ENCODE results near the gene HCLS1. TPM values are rescaled to one million over a fixed set of nuclear protein-coding genes. Genes with fewer than 3 reads are reported as not detected.

Gene HCLS1
- total RNA-seq, 1 donor from 2014 or later: 1.6 TPM

- no peak overlapping the region for H3K27ac Mint-ChIP-seq (ENCODE audit: unreplicated experiment)
- Histone ChIP-seq H2AFZ (ENCODE audit: low read depth, low read length) (no peak overlapping the region), H3K27ac (ENCODE audit: low read depth, low read length) (no peak overlapping the region), H3K9me3 (ENCODE audit: insufficient read depth, low read depth, low read length) (no peaks in the 10 kb centered on the region), H3K4me2 (ENCODE audit: low read length) (no peak overlapping the region), H3K36me3 (ENCODE audit: insufficient read depth, low read length) (peaks cover 35% of the 10 kb centered on the region), H3K9ac (ENCODE audit: low read length) (no peak overlapping the region), H3K27me3 (ENCODE audit: insufficient read depth, low read length) (no peaks in the 10 kb centered on the region), H4K20me1 (ENCODE audit: insufficient read depth, low read length) (no peaks in the 10 kb centered on the region), H3K79me2 (ENCODE audit: insufficient read depth, low read length) (no peaks in the 10 kb centered on the region), H3K4me1 (ENCODE audit: insufficient read depth, low read length) (no peaks in the 10 kb centered on the region), H3K4me3 (ENCODE audit: insufficient read depth, low read depth, low read length) (no peak overlapping the region)
- TF ChIP-seq, protein P1, sequence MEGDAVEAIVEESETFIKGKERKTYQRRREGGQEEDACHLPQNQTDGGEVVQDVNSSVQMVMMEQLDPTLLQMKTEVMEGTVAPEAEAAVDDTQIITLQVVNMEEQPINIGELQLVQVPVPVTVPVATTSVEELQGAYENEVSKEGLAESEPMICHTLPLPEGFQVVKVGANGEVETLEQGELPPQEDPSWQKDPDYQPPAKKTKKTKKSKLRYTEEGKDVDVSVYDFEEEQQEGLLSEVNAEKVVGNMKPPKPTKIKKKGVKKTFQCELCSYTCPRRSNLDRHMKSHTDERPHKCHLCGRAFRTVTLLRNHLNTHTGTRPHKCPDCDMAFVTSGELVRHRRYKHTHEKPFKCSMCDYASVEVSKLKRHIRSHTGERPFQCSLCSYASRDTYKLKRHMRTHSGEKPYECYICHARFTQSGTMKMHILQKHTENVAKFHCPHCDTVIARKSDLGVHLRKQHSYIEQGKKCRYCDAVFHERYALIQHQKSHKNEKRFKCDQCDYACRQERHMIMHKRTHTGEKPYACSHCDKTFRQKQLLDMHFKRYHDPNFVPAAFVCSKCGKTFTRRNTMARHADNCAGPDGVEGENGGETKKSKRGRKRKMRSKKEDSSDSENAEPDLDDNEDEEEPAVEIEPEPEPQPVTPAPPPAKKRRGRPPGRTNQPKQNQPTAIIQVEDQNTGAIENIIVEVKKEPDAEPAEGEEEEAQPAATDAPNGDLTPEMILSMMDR (IDR thresholded peaks at IDR 0.05; ENCODE audit: insufficient read depth, low read depth, low read length): no peak
- no peak for TF ChIP-seq EZH2 (IDR thresholded peaks at IDR 0.05; ENCODE audit: insufficient read depth, low read length)
- no peak overlapping the region for H3K4me3 Mint-ChIP-seq (ENCODE audit: unreplicated experiment)
- H3K36me3 Mint-ChIP-seq (ENCODE audit: low read depth, unreplicated experiment): peaks cover 49% of the 10 kb centered on the region
- H3K4me1 Mint-ChIP-seq (ENCODE audit: low read depth, unreplicated experiment): peaks cover 18% of the 10 kb centered on the region
- no peak for FAIRE-seq
- no peaks in the 10 kb centered on the region for H3K9me3 Mint-ChIP-seq (ENCODE audit: unreplicated experiment)
- no peak for DNase-seq (ENCODE audit: low read depth)
- no peaks in the 10 kb centered on the region for H3K27me3 Mint-ChIP-seq (ENCODE audit: low read depth, unreplicated experiment)
Observed at GRCh38 chr3:121662742-121663141, 2.0 kb upstream of the HCLS1 start.

DNA sequence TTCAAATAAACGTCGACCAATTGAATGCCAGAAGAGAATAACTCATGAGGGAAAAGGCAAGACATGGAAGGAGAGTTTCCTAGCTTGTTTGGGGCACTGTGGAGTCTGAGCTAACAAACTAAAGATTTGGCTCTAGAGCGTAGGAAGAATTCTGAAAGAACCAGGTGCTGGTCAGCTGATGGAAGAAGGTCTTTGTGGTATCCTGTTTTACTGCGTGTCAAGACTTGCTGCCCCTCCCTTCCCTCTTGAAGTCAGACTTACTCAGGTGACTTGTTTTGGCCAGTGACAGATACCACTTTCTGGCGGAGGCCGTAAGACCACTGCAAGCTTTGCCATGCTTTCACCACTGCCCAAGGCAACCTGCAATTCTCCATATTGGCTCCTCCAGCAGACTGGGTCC is 673 bp upstream of the HCLS1 start:
- H3K79me2 ChIP-seq (ENCODE audit: insufficient read depth, low read length): no peaks in the 10 kb centered on the region
- H3K9ac ChIP-seq (ENCODE audit: low read length): no peak overlapping the region
- no peaks in the 10 kb centered on the region for H3K4me1 ChIP-seq (ENCODE audit: insufficient read depth, low read length)
- Mint-ChIP-seq H3K9me3 (ENCODE audit: unreplicated experiment) (no peaks in the 10 kb centered on the region), H3K27ac (ENCODE audit: unreplicated experiment) (no peak overlapping the region), H3K36me3 (ENCODE audit: low read depth, unreplicated experiment) (peaks cover 41% of the 10 kb centered on the region), H3K4me1 (ENCODE audit: low read depth, unreplicated experiment) (peaks cover 18% of the 10 kb centered on the region), H3K27me3 (ENCODE audit: low read depth, unreplicated experiment) (no peaks in the 10 kb centered on the region), H3K4me3 (ENCODE audit: unreplicated experiment) (no peak overlapping the region)
- H3K27ac ChIP-seq (ENCODE audit: low read depth, low read length): no peak overlapping the region
- H3K9me3 ChIP-seq (ENCODE audit: insufficient read depth, low read depth, low read length): no peaks in the 10 kb centered on the region
- no peaks in the 10 kb centered on the region for H3K27me3 ChIP-seq (ENCODE audit: insufficient read depth, low read length)
- no peaks in the 10 kb centered on the region for H4K20me1 ChIP-seq (ENCODE audit: insufficient read depth, low read length)
- H2AFZ ChIP-seq (ENCODE audit: low read depth, low read length): no peak overlapping the region
- no peak for DNase-seq (ENCODE audit: low read depth)
- no peak for TF ChIP-seq EZH2 (IDR thresholded peaks at IDR 0.05; ENCODE audit: insufficient read depth, low read length)
- TF ChIP-seq, protein P1 (IDR thresholded peaks at IDR 0.05; ENCODE audit: insufficient read depth, low read depth, low read length): no peak
- no peak overlapping the region for H3K4me2 ChIP-seq (ENCODE audit: low read length)
- no peak for FAIRE-seq
- H3K4me3 ChIP-seq (ENCODE audit: insufficient read depth, low read depth, low read length): no peak overlapping the region
- peaks cover 22% of the 10 kb centered on the region for H3K36me3 ChIP-seq (ENCODE audit: insufficient read depth, low read length)

GRCh38 chr3:121659586-121659985 is 1.1 kb downstream of the HCLS1 start:
- FAIRE-seq: no peak
- H3K4me1 ChIP-seq (ENCODE audit: insufficient read depth, low read length): no peaks in the 10 kb centered on the region
- H3K9me3 Mint-ChIP-seq (ENCODE audit: unreplicated experiment): no peaks in the 10 kb centered on the region
- peaks cover 16% of the 10 kb centered on the region for H3K4me1 Mint-ChIP-seq (ENCODE audit: low read depth, unreplicated experiment)
- no peak overlapping the region for H3K27ac ChIP-seq (ENCODE audit: low read depth, low read length)
- peaks cover 6% of the 10 kb centered on the region for H3K36me3 ChIP-seq (ENCODE audit: insufficient read depth, low read length)
- no peak overlapping the region for H3K4me3 ChIP-seq (ENCODE audit: insufficient read depth, low read depth, low read length)
- no peaks in the 10 kb centered on the region for H3K27me3 Mint-ChIP-seq (ENCODE audit: low read depth, unreplicated experiment)
- no peak overlapping the region for H3K4me3 Mint-ChIP-seq (ENCODE audit: unreplicated experiment)
- no peak overlapping the region for H2AFZ ChIP-seq (ENCODE audit: low read depth, low read length)
- no peaks in the 10 kb centered on the region for H3K79me2 ChIP-seq (ENCODE audit: insufficient read depth, low read length)
- TF ChIP-seq, protein P1 (IDR thresholded peaks at IDR 0.05; ENCODE audit: insufficient read depth, low read depth, low read length): no peak
- no peak for TF ChIP-seq EZH2 (IDR thresholded peaks at IDR 0.05; ENCODE audit: insufficient read depth, low read length)
- no peak overlapping the region for H3K4me2 ChIP-seq (ENCODE audit: low read length)
- H3K27me3 ChIP-seq (ENCODE audit: insufficient read depth, low read length): no peaks in the 10 kb centered on the region
- no peaks in the 10 kb centered on the region for H4K20me1 ChIP-seq (ENCODE audit: insufficient read depth, low read length)
- no peak overlapping the region for H3K9ac ChIP-seq (ENCODE audit: low read length)
- no peak for DNase-seq (ENCODE audit: low read depth)
- no peak overlapping the region for H3K27ac Mint-ChIP-seq (ENCODE audit: unreplicated experiment)
- peaks cover 32% of the 10 kb centered on the region for H3K36me3 Mint-ChIP-seq (ENCODE audit: low read depth, unreplicated experiment)
- no peaks in the 10 kb centered on the region for H3K9me3 ChIP-seq (ENCODE audit: insufficient read depth, low read depth, low read length)

All from astrocyte (in vitro differentiated cells and primary cell).